BJ (cell line): Measurements from ENCODE around the gene AGA. TPM values are rescaled to one million over a fixed set of nuclear protein-coding genes. Genes with fewer than 3 reads are reported as not detected.

Experiments used
- CTCF ChIA-PET: fragments of 350-600 bp; formaldehyde crosslinking; extraction: SDS; loops from one replicate; lab custom pipeline; 2021; ENCODE audit warnings: antibody characterized with exemption, inconsistent platforms; lab: Yijun Ruan, JAX
- POLR2A ChIA-PET: fragments of 300-600 bp; sonication (Branson Sonifier 250); formaldehyde crosslinking; extraction: SDS; loops from one replicate; lab custom pipeline; 2021; ENCODE audit warnings: antibody characterized with exemption; lab: Charles Lee
- DNase-seq: peaks from one replicate; pipeline ENCODE4 v3.0.0-alpha.2; 2011; ENCODE audit warnings: low read depth
- H3K27me3 ChIP-seq: 2 replicates; pipeline ENCODE4 v1.6.0; 2011; ENCODE audit warnings: low read length; ENCODE audit not compliant: control insufficient read depth, insufficient read depth
- H3K36me3 ChIP-seq: 2 replicates; pipeline ENCODE4 v1.5.1; 2011; ENCODE audit warnings: low read length; ENCODE audit not compliant: control insufficient read depth, insufficient read depth
- H3K4me3 ChIP-seq: 2 replicates; pipeline ENCODE4 v1.5.1; 2011; ENCODE audit warnings: low read depth, mild to moderate bottlenecking, control low read depth, low read length
- polyA plus RNA-seq: library from polyadenylated mRNA; depleted of rRNA; stranded (reverse); fragments of >200 nt; gene quantifications from 2 replicates; pipeline ENCODE4 v1.2.3, GENCODE V29; 2011
- TF ChIP-seq, protein P1 (sequence below): IDR thresholded peaks from 2 replicates; pipeline ENCODE4 v1.5.1; 2011; ENCODE audit warnings: low read depth, mild to moderate bottlenecking, control low read depth, inconsistent platforms, low read length, moderate library complexity; ENCODE audit not compliant: insufficient read depth

Gene AGA
- polyA plus RNA-seq, 1 experiment = 102 TPM

DNA sequence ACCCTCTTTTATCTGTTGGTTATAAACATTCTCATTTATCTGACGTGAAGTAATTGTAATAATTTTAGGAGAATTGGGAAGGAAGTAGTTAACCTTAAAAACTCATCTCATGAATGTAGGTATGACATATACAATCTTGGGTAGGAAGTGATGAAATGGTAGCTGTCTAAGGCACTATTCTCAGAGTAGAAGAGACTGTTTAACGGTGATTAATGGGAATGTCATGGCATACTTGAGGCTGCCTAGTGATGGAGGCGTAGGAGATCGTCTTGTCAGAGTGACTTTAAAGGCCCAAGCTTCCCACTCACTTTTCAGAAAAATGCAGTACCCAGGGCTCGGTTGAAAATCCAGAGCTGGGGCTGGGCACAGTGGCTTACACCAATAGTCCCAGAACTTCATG is 19.4 kb upstream of the AGA start:
- ChIA-PET CTCF (no interaction called here), POLR2A (no interaction called here)
- DNase-seq = no peak
- no peaks in the 10 kb centered on the region for H3K36me3 ChIP-seq
- no peak overlapping the region for H3K4me3 ChIP-seq
- TF ChIP-seq, protein P1, sequence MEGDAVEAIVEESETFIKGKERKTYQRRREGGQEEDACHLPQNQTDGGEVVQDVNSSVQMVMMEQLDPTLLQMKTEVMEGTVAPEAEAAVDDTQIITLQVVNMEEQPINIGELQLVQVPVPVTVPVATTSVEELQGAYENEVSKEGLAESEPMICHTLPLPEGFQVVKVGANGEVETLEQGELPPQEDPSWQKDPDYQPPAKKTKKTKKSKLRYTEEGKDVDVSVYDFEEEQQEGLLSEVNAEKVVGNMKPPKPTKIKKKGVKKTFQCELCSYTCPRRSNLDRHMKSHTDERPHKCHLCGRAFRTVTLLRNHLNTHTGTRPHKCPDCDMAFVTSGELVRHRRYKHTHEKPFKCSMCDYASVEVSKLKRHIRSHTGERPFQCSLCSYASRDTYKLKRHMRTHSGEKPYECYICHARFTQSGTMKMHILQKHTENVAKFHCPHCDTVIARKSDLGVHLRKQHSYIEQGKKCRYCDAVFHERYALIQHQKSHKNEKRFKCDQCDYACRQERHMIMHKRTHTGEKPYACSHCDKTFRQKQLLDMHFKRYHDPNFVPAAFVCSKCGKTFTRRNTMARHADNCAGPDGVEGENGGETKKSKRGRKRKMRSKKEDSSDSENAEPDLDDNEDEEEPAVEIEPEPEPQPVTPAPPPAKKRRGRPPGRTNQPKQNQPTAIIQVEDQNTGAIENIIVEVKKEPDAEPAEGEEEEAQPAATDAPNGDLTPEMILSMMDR = no peak
- no peaks in the 10 kb centered on the region for H3K27me3 ChIP-seq

- ChIA-PET CTCF (no interaction called here), POLR2A (interaction anchor here (0.6 kb wide), 1 partner anchor 19 kb away, joined by 5 read pairs; no protein-coding TSS in a partner anchor)
- Histone ChIP-seq H3K36me3 (no peaks in the 10 kb centered on the region), H3K27me3 (no peaks in the 10 kb centered on the region), H3K4me3 (no peak overlapping the region)
- TF ChIP-seq, protein P1 = no peak
- no peak for DNase-seq
These were observed 18.2 kb upstream of the AGA start for GRCh38 chr4:177460460-177460859.

- TF ChIP-seq, protein P1 = no peak
These were observed 13.3 kb upstream of the AGA start for GRCh38 chr4:177455561-177455970.

GRCh38 chr4:177453116-177453515 is 10.9 kb upstream of the AGA start:
- Histone ChIP-seq H3K4me3 (no peak overlapping the region), H3K27me3 (no peaks in the 10 kb centered on the region), H3K36me3 (no peaks in the 10 kb centered on the region)
- POLR2A ChIA-PET = no interaction called here
- CTCF ChIA-PET = no interaction called here
- no peak for DNase-seq
- TF ChIP-seq, protein P1 = no peak

More at GRCh38 chr4:177455561-177455970, 13.3 kb upstream of the AGA start:
- CTCF ChIA-PET = no interaction called here
- POLR2A ChIA-PET = no interaction called here
- DNase-seq = no peak
- Histone ChIP-seq H3K4me3 (no peak overlapping the region), H3K27me3 (no peaks in the 10 kb centered on the region), H3K36me3 (no peaks in the 10 kb centered on the region)

DNA sequence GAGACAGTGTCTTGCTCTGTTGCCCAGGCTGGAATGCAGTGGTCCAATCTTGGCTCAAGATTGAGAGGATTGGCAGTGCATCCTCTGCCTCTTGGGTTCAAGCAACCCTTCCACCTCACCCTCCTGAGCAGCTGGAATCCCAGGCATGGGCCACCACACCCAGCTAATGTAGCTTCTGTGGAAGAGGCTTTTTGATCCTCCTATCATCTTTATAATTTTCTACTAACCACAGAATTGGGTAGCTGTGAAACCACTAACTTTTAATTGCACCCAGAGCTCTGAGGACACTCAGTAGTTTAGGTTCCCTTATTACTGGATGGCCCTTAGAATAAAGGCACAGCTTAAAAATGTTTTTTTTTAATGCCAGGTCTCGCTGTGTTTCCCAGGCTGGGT is 8.9 kb upstream of the AGA start:
- no peak for DNase-seq
- POLR2A ChIA-PET = no interaction called here
- H3K4me3 ChIP-seq = no peak overlapping the region
- no peaks in the 10 kb centered on the region for H3K27me3 ChIP-seq
- CTCF ChIA-PET = interaction anchor here (1.4 to 1.6 kb wide), 2 partner anchors 12 to 15 kb away, joined by 3 read pairs; no protein-coding TSS in a partner anchor
- TF ChIP-seq, protein P1 = no peak
- H3K36me3 ChIP-seq = no peaks in the 10 kb centered on the region
